ENCODE results near the gene UNC79. TPM values are rescaled to one million over a fixed set of nuclear protein-coding genes. Genes with fewer than 3 reads are reported as not detected.

UNC79 gene
- total RNA-seq, 1 experiment from 2014 or later, result not detected

DNA sequence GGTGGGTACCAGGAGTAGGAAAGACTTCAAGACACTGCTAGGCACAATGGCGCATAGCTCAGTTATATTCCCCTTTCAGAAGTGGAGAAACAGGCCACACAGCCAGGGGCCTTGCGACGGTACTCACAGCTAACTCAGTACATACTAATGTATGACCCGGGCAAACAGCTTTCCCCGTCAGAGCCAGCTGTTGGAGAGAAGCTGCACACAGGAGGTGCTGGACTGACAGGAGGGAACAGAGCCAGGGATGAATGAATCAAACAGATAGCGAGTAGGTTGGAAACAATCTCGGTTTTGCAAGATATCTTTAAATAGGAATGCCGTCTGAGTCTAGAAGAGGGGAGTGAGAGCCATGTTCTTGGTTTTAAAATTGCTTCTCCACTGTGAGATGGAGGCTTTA, 312.0 kb downstream of the UNC79 start:
- TF ChIP-seq, protein P1, sequence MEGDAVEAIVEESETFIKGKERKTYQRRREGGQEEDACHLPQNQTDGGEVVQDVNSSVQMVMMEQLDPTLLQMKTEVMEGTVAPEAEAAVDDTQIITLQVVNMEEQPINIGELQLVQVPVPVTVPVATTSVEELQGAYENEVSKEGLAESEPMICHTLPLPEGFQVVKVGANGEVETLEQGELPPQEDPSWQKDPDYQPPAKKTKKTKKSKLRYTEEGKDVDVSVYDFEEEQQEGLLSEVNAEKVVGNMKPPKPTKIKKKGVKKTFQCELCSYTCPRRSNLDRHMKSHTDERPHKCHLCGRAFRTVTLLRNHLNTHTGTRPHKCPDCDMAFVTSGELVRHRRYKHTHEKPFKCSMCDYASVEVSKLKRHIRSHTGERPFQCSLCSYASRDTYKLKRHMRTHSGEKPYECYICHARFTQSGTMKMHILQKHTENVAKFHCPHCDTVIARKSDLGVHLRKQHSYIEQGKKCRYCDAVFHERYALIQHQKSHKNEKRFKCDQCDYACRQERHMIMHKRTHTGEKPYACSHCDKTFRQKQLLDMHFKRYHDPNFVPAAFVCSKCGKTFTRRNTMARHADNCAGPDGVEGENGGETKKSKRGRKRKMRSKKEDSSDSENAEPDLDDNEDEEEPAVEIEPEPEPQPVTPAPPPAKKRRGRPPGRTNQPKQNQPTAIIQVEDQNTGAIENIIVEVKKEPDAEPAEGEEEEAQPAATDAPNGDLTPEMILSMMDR (IDR thresholded peaks at IDR 0.05; ENCODE audit: unreplicated experiment), result no peak
- Mint-ChIP-seq H3K36me3 (ENCODE audit: insufficient read depth, unreplicated experiment) (no peaks in the 10 kb centered on the region), H3K4me3 (ENCODE audit: low read depth, unreplicated experiment) (no peak overlapping the region), H3K27ac (ENCODE audit: unreplicated experiment) (no peak overlapping the region), H3K27me3 (ENCODE audit: unreplicated experiment) (peaks cover 79% of the 10 kb centered on the region), H3K9me3 (ENCODE audit: low read depth, unreplicated experiment) (no peaks in the 10 kb centered on the region), H3K4me1 (ENCODE audit: low read depth, unreplicated experiment) (no peaks in the 10 kb centered on the region)
- BruUV-seq (replicated peaks), result no TSS peak
- no peak for DNase-seq
- CTCF ChIA-PET, result no interaction called here
- intact Hi-C loops (cut with micrococcal nuclease; ENCODE audit: unreplicated experiment), result no loop called here

DNA sequence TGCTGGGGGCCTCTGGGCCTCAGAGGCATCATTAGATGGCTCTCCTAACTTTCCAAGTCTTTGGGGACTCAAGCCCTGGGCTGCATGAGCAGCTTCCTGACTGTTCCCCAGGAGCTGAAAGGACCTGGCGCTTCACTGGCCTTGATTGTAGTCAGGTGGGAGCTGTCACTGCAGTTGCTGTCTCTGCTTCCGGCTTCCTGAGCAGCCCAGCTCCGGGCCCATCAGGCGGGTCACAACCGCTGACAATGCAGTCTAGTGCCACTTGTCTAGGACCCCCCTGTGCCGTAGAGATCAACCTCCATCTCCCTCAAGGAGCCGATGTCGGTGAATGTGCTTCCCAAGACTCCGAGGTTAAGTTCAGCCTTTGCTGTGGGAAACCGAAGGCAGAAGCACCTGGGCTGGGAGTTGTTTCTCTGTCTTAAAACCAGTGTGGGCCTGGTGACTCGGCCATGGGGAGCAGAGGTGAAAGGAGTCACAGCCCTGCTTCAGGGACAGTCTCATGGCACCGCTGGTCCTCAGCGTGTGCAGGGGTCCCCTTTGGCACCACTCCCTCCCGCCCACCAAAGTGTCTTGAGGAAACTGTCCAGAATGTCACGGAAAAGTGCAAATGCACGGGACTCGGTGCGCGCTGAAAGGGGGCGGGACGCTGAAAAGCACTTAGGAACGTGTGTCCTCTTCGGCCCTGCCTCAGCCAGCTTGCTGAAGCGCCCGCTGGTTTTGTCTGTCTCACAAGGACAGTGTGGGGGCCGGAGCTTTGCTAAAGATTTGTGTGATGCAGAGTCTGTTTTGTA, 312.7 kb downstream of the UNC79 start:
- intact Hi-C loops (cut with micrococcal nuclease; ENCODE audit: unreplicated experiment), result no loop called here

DNA sequence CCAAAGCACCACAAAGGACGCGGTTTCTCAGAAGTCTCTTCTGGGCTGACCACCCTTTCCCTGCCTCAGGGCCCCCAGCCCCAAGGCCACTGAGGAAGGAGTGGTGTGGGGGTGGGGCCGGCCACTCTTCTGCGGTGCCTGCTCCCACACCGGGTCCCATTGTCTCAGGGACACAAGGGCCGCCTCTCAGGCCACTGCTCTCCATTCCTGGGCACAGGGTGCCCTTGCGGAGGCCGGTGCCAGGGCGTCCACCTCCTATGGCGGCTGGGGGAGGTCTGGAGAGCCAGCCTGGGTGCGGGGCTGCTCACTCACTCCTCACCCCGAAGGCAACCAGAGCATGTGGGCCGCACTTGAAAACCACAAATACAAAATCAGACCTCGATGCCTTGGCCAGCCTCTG, 313.4 kb downstream of the UNC79 start:
- H3K4me3 Mint-ChIP-seq (ENCODE audit: low read depth, unreplicated experiment), result no peak overlapping the region
- no peak overlapping the region for H3K27ac Mint-ChIP-seq (ENCODE audit: unreplicated experiment)
- intact Hi-C loops (cut with micrococcal nuclease; ENCODE audit: unreplicated experiment), result no loop called here
- H3K9me3 Mint-ChIP-seq (ENCODE audit: low read depth, unreplicated experiment), result no peaks in the 10 kb centered on the region
- peaks cover 79% of the 10 kb centered on the region for H3K27me3 Mint-ChIP-seq (ENCODE audit: unreplicated experiment)
- CTCF ChIA-PET, result no interaction called here
- no peaks in the 10 kb centered on the region for H3K4me1 Mint-ChIP-seq (ENCODE audit: low read depth, unreplicated experiment)
- no peaks in the 10 kb centered on the region for H3K36me3 Mint-ChIP-seq (ENCODE audit: insufficient read depth, unreplicated experiment)
- TF ChIP-seq, protein P1 (IDR thresholded peaks at IDR 0.05; ENCODE audit: unreplicated experiment), result no peak
- BruUV-seq (replicated peaks), result no TSS peak
- DNase-seq, result no peak

More for the DNA sequence above, 312.7 kb downstream of the UNC79 start:
- Mint-ChIP-seq H3K27me3 (ENCODE audit: unreplicated experiment) (peaks cover 79% of the 10 kb centered on the region), H3K4me3 (ENCODE audit: low read depth, unreplicated experiment) (no peak overlapping the region), H3K4me1 (ENCODE audit: low read depth, unreplicated experiment) (no peaks in the 10 kb centered on the region), H3K9me3 (ENCODE audit: low read depth, unreplicated experiment) (no peaks in the 10 kb centered on the region), H3K27ac (ENCODE audit: unreplicated experiment) (no peak overlapping the region), H3K36me3 (ENCODE audit: insufficient read depth, unreplicated experiment) (no peaks in the 10 kb centered on the region)
- TF ChIP-seq, protein P1 (IDR thresholded peaks at IDR 0.05; ENCODE audit: unreplicated experiment), result no peak
- CTCF ChIA-PET, result no interaction called here
- no peak for DNase-seq
- no TSS peak for BruUV-seq (replicated peaks)

DNA sequence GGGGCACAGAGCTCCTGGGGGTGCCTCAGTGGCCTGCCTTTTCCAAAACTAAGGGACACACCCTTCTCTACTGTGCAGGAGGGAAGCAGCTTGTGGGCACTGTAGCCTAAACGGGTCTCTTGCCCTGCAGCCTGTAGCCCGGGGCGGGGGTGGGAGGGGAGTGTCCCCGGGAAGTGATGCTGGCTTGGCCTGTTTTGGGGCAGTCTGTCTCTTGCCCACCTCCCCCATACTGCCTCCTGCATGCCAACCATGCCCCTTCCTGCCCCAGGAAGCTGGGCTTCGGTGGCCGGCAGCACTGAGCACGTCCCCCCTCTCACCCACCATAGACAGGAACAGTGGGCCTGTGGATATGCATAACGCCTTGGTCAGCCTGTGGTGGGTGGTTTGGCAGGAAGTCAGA, 314.1 kb downstream of the UNC79 start:
- CTCF ChIA-PET, result no interaction called here
- H3K36me3 Mint-ChIP-seq (ENCODE audit: insufficient read depth, unreplicated experiment), result no peaks in the 10 kb centered on the region
- TF ChIP-seq, protein P1 (IDR thresholded peaks at IDR 0.05; ENCODE audit: unreplicated experiment), result no peak
- H3K4me3 Mint-ChIP-seq (ENCODE audit: low read depth, unreplicated experiment), result no peak overlapping the region
- H3K27ac Mint-ChIP-seq (ENCODE audit: unreplicated experiment), result no peak overlapping the region
- DNase-seq, result no peak
- intact Hi-C loops (cut with micrococcal nuclease; ENCODE audit: unreplicated experiment), result no loop called here
- no peaks in the 10 kb centered on the region for H3K9me3 Mint-ChIP-seq (ENCODE audit: low read depth, unreplicated experiment)
- peaks cover 79% of the 10 kb centered on the region for H3K27me3 Mint-ChIP-seq (ENCODE audit: unreplicated experiment)
- no peaks in the 10 kb centered on the region for H3K4me1 Mint-ChIP-seq (ENCODE audit: low read depth, unreplicated experiment)
- BruUV-seq (replicated peaks), result no TSS peak
